Spleen (tissue), 7 donors: ENCODE measurements around the gene CFAP69.

Source experiments
- POLR2A ChIP-seq, 3 donors: fragments of 450-650 bp; IDR thresholded peaks; one replicate each; pipeline ENCODE4 v1.5.1; 2017; ENCODE audit warnings: antibody characterized with exemption in 3 of 3, mild to moderate bottlenecking in 1 of 3
- TF ChIP-seq, protein P1 (sequence below), 11 experiments: fragments of 200-600 bp in 7 of 11; fragments of 450-650 bp in 4 of 11; sonication (generic) in 4 of 11; IDR thresholded peaks in 8 of 11; conservative IDR thresholded peaks in 3 of 11; 1 replicate in 7 of 11; 2 replicates in 4 of 11; pipeline versions ENCODE4 v1.4.0 to v1.8.0; 2016 to 2021; ENCODE audit warnings: antibody characterized with exemption in 11 of 11, inconsistent platforms in 4 of 11, mild to moderate bottlenecking in 1 of 11
- donor health status: DM: no; HTN: no; CAD: no; lungs with moderate emphysema.
- donor health status: DM: no; HTN: no; CAD: no.
- donor health status: DM: no; HTN: no; CAD: no.

DNA sequence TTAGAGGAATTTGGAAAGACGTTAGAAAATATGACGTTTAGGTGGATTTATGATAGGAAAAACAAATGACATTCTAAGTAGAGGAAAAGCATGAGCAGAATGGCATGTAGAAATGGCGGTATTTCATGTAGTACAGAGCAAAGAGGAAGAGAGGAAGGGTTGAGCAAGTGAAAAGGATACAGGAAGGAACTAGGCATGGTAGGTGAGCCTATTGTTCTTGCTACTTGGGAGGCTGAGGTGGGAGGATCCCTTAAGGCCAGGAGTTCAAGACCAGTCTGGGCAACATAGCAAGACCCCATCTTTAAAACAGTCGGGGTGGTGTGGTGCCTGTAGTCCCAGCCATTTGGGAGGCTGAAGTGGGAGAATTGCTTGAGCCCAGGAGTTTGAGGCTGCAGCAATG lies 102.8 kb downstream of the CFAP69 start:
- TF ChIP-seq, protein P1, sequence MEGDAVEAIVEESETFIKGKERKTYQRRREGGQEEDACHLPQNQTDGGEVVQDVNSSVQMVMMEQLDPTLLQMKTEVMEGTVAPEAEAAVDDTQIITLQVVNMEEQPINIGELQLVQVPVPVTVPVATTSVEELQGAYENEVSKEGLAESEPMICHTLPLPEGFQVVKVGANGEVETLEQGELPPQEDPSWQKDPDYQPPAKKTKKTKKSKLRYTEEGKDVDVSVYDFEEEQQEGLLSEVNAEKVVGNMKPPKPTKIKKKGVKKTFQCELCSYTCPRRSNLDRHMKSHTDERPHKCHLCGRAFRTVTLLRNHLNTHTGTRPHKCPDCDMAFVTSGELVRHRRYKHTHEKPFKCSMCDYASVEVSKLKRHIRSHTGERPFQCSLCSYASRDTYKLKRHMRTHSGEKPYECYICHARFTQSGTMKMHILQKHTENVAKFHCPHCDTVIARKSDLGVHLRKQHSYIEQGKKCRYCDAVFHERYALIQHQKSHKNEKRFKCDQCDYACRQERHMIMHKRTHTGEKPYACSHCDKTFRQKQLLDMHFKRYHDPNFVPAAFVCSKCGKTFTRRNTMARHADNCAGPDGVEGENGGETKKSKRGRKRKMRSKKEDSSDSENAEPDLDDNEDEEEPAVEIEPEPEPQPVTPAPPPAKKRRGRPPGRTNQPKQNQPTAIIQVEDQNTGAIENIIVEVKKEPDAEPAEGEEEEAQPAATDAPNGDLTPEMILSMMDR (IDR thresholded peaks at IDR 0.05 in 8 of 11, conservative IDR thresholded peaks at IDR 0.05 in 3 of 11), result no peak
- TF ChIP-seq POLR2A (IDR thresholded peaks at IDR 0.05), result no peak
